ENCODE data around the gene TECTB.
"Not testable (repeated sequence)": the region's sequence is repeated elsewhere in the genome, so short reads cannot be mapped to it uniquely, and the experiment has no call there.

Gene TECTB

GRCh38 chr10:112283100-112283499, at the start of gene TECTB:
Gene TECTB (plus strand): TSS chr10:112283400. CDS start chr10:112283735, 335 bp downstream.
- DNase-seq, result no peak

- no peak for DNase-seq
Observed at GRCh38 chr10:112235141-112235540, 48.1 kb upstream of the TECTB start.

- DNase-seq, result no peak
Observed at GRCh38 chr10:112235920-112236319, 47.3 kb upstream of the TECTB start.

GRCh38 chr10:112236486-112236885, 46.7 kb upstream of the TECTB start:
- no peak for DNase-seq

- no peak for DNase-seq
Observed at GRCh38 chr10:112239347-112239746, 43.9 kb upstream of the TECTB start.

- DNase-seq, result no peak
Observed at GRCh38 chr10:112240441-112240840, 42.8 kb upstream of the TECTB start.

- DNase-seq, result no peak
Observed at GRCh38 chr10:112241651-112242341, 41.4 kb upstream of the TECTB start.

GRCh38 chr10:112242769-112243168, 40.4 kb upstream of the TECTB start:
- no peak for DNase-seq

GRCh38 chr10:112243713-112244112, 39.5 kb upstream of the TECTB start:
- DNase-seq, result no peak

- no peak for DNase-seq
Observed at GRCh38 chr10:112244197-112244596, 39.0 kb upstream of the TECTB start.

- no peak for DNase-seq
Observed at GRCh38 chr10:112247791-112248190, 35.4 kb upstream of the TECTB start.

GRCh38 chr10:112248584-112249295, 34.5 kb upstream of the TECTB start:
- DNase-seq, result no peak

- no peak for DNase-seq
Observed at GRCh38 chr10:112249722-112250121, 33.5 kb upstream of the TECTB start.

GRCh38 chr10:112250555-112250954, 32.6 kb upstream of the TECTB start:
- DNase-seq, result no peak

GRCh38 chr10:112251238-112251637, 32.0 kb upstream of the TECTB start:
- DNase-seq, result not testable (repeated sequence)

GRCh38 chr10:112258407-112258806, 24.8 kb upstream of the TECTB start:
- no peak for DNase-seq

GRCh38 chr10:112259688-112260087, 23.5 kb upstream of the TECTB start:
- no peak for DNase-seq

- no peak for DNase-seq
Observed at GRCh38 chr10:112260831-112261230, 22.4 kb upstream of the TECTB start.

- no peak for DNase-seq
Observed at GRCh38 chr10:112261281-112261822, 21.8 kb upstream of the TECTB start.

GRCh38 chr10:112262546-112262945, 20.7 kb upstream of the TECTB start:
- no peak for DNase-seq

- DNase-seq, result no peak
Observed at GRCh38 chr10:112265745-112266144, 17.5 kb upstream of the TECTB start.

GRCh38 chr10:112269266-112269665, 13.9 kb upstream of the TECTB start:
- DNase-seq, result no peak

GRCh38 chr10:112271982-112272381, 11.2 kb upstream of the TECTB start:
- DNase-seq, result no peak

- DNase-seq, result no peak
Observed at GRCh38 chr10:112274831-112275230, 8.4 kb upstream of the TECTB start.
